HepG2 (cell line): ENCODE results near the gene CHCHD3. TPM values are rescaled to one million over a fixed set of nuclear protein-coding genes. Genes with fewer than 3 reads are reported as not detected.

ENCODE experiments used
- ATAC-seq: fragments of 200-7000 bp; cut with Tn5 transposase; 3 replicates; pipeline ENCODE4 v1.9.1; 2020; ENCODE audit warnings: mild to moderate bottlenecking, moderate library complexity
- BruUV-seq: library from RNA; stranded (reverse); fragments of 400-500 nt; replicated peaks from 2 replicates; lab custom pipeline; 2021; lab: Mats Ljungman, UMichigan
- CTCF ChIA-PET: fragments of 300-600 bp; formaldehyde crosslinking; extraction: SDS; loops from one replicate; lab custom pipeline; 2021; ENCODE audit warnings: low total read pairs, inconsistent platforms, low intra/inter-chr PET ratio; lab: Yijun Ruan, JAX
- POLR2A ChIA-PET: fragments of 350-600 bp; sonication (Branson Sonifier 250); formaldehyde crosslinking; loops from one replicate; lab custom pipeline; 2020; ENCODE audit warnings: antibody characterized with exemption, inconsistent platforms; lab: Yijun Ruan, JAX
- DNase-seq: peaks from one replicate; pipeline ENCODE4 v3.0.0-alpha.2; 2015; ENCODE audit warnings: low spot score
- FAIRE-seq: peaks from 3 replicates; lab custom pipeline; 2011; peaks lifted over from hg19 to GRCh38; lab: Jason Lieb, UNC
- H2AFZ ChIP-seq: one replicate; pipeline ENCODE4 v1.6.1; 2011; ENCODE audit warnings: low read length, inconsistent platforms
- H3K27ac ChIP-seq: fragments of 300-600 bp; 3 replicates; pipeline ENCODE4 v1.8.0; 2011; ENCODE audit warnings: mixed run types, mild to moderate bottlenecking, mixed read lengths, low read length, inconsistent platforms; ENCODE audit not compliant: insufficient read depth; ENCODE audit errors: extremely low read length
- H3K27me3 ChIP-seq, 2 experiments: fragments of 200-600 bp in 1 of 2; 2 replicates in 1 of 2; 3 replicates in 1 of 2; pipeline versions ENCODE4 v1.6.0 to v1.8.0; 2011; ENCODE audit warnings: low read length in 2 of 2, mild to moderate bottlenecking in 2 of 2, moderate library complexity in 2 of 2, inconsistent platforms in 1 of 2; ENCODE audit not compliant: insufficient read depth in 2 of 2, control insufficient read depth in 1 of 2
- H3K36me3 ChIP-seq, 2 experiments: fragments of 200-600 bp in 1 of 2; replicated peaks in 1 of 2; 2 replicates in 1 of 2; 3 replicates in 1 of 2; pipeline versions ENCODE4 v1.5.1 to v1.8.0; 2011; ENCODE audit warnings: low read length in 2 of 2, inconsistent platforms in 1 of 2; ENCODE audit not compliant: insufficient read depth in 2 of 2, control insufficient read depth in 1 of 2
- H3K4me1 ChIP-seq: 2 replicates; pipeline ENCODE4 v1.5.1; 2012; ENCODE audit warnings: low read length, inconsistent platforms; ENCODE audit not compliant: insufficient read depth
- H3K4me2 ChIP-seq: 2 replicates; pipeline ENCODE4 v1.6.0; 2011; ENCODE audit warnings: low read depth, low read length, inconsistent platforms
- H3K4me3 ChIP-seq, 3 experiments: fragments of 200-600 bp in 1 of 3; sonication (generic), shearing (Covaris generic) in 1 of 3; replicated peaks in 1 of 3; 2 replicates each; pipeline ENCODE4 v1.5.1; 2011 to 2016; ENCODE audit warnings: low read length in 3 of 3, inconsistent platforms in 2 of 3, low read depth in 2 of 3, mild to moderate bottlenecking in 2 of 3, control low read depth in 1 of 3, mixed read lengths in 1 of 3; ENCODE audit not compliant: insufficient read depth in 1 of 3
- H3K79me2 ChIP-seq: one replicate; pipeline ENCODE4 v1.6.1; 2011; ENCODE audit warnings: low read length, inconsistent platforms; ENCODE audit not compliant: insufficient read depth
- H3K9ac ChIP-seq: 2 replicates; pipeline ENCODE4 v1.6.0; 2011; ENCODE audit warnings: mild to moderate bottlenecking, low read depth, low read length, inconsistent platforms; ENCODE audit not compliant: insufficient read depth
- H3K9me3 ChIP-seq: 2 replicates; pipeline ENCODE4 v1.5.1; 2012; ENCODE audit warnings: mild to moderate bottlenecking, low read length
- H4K20me1 ChIP-seq: 2 replicates; pipeline ENCODE4 v1.6.0; 2011; ENCODE audit warnings: inconsistent platforms, mild to moderate bottlenecking, low read length, moderate library complexity; ENCODE audit not compliant: insufficient read depth
- ARNTL ChIP-seq: sonication (generic); formaldehyde crosslinking; IDR thresholded peaks from 2 replicates; pipeline ENCODE4 v1.4.0; 2020; ENCODE audit warnings: mild to moderate bottlenecking, missing genetic modification reagents
- ATF2 ChIP-seq: sonication (generic); formaldehyde crosslinking; IDR thresholded peaks from 2 replicates; pipeline ENCODE4 v1.4.0; 2020; ENCODE audit warnings: missing genetic modification reagents
- BRD4 ChIP-seq: sonication (generic); formaldehyde crosslinking; IDR thresholded peaks from 2 replicates; pipeline ENCODE4 v1.4.0; 2020; ENCODE audit warnings: missing genetic modification reagents
- E2F1 ChIP-seq: sonication (generic); formaldehyde crosslinking; IDR thresholded peaks from 2 replicates; pipeline ENCODE4 v1.5.0; 2020; ENCODE audit warnings: missing genetic modification reagents
- ETS1 ChIP-seq: sonication (generic); formaldehyde crosslinking; IDR thresholded peaks from 2 replicates; pipeline ENCODE4 v1.4.0; 2020; ENCODE audit warnings: missing genetic modification reagents
- FOXJ3 ChIP-seq: sonication (generic); formaldehyde crosslinking; IDR thresholded peaks from 2 replicates; pipeline ENCODE4 v1.4.0; 2020; ENCODE audit warnings: missing genetic modification reagents, mild to moderate bottlenecking, borderline replicate concordance
- GTF3A ChIP-seq: sonication (generic); formaldehyde crosslinking; conservative IDR thresholded peaks from 2 replicates; pipeline ENCODE4 v1.4.0; 2020; ENCODE audit warnings: mild to moderate bottlenecking, missing genetic modification reagents
- MTA3 ChIP-seq: sonication (generic); formaldehyde crosslinking; IDR thresholded peaks from 2 replicates; pipeline ENCODE4 v1.4.0; 2020; ENCODE audit warnings: missing genetic modification reagents
- NFE2L1 ChIP-seq: sonication (generic); formaldehyde crosslinking; IDR thresholded peaks from 2 replicates; pipeline ENCODE4 v1.4.0; 2020; ENCODE audit warnings: missing genetic modification reagents, mild to moderate bottlenecking, borderline replicate concordance
- PTBP1 ChIP-seq: fragments of 200-400 bp; formaldehyde crosslinking; IDR thresholded peaks from 2 replicates; pipeline ENCODE4 v1.6.1; 2018; ENCODE audit warnings: low read length, low read depth; ENCODE audit not compliant: poor library complexity, severe bottlenecking
- REL ChIP-seq: sonication (generic); formaldehyde crosslinking; conservative IDR thresholded peaks from 2 replicates; pipeline ENCODE4 v1.8.0; 2022; ENCODE audit warnings: mild to moderate bottlenecking, missing genetic modification reagents, moderate library complexity
- SOX13 ChIP-seq, 3 experiments: fragments of 450-650 bp in 1 of 3; sonication (generic) in 1 of 3; formaldehyde crosslinking in 1 of 3; IDR thresholded peaks in 2 of 3; conservative IDR thresholded peaks in 1 of 3; 2 replicates each; pipeline versions ENCODE4 v1.5.0 to v1.6.1; 2016 to 2020; ENCODE audit warnings: antibody characterized with exemption in 1 of 3, mild to moderate bottlenecking in 1 of 3, missing compliant biosample characterization in 1 of 3, missing genetic modification reagents in 1 of 3, moderate library complexity in 1 of 3
- SP5 ChIP-seq: IDR thresholded peaks from 2 replicates; pipeline ENCODE4 v1.6.1; 2016; ENCODE audit warnings: low read depth, borderline replicate concordance
- TP53 ChIP-seq: sonication (generic); formaldehyde crosslinking; conservative IDR thresholded peaks from 2 replicates; pipeline ENCODE4 v1.4.0; 2020; ENCODE audit warnings: missing genetic modification reagents
- ZNF562 ChIP-seq: sonication (generic); formaldehyde crosslinking; IDR thresholded peaks from 2 replicates; pipeline ENCODE4 v1.8.0; 2022; ENCODE audit warnings: missing genetic modification reagents, borderline replicate concordance
- ZNF576 ChIP-seq: sonication (generic); formaldehyde crosslinking; IDR thresholded peaks from 2 replicates; pipeline ENCODE4 v1.4.0; 2020; ENCODE audit warnings: mild to moderate bottlenecking, missing genetic modification reagents
- ZNF776 ChIP-seq: sonication (generic); formaldehyde crosslinking; IDR thresholded peaks from 2 replicates; pipeline ENCODE4 v1.4.0; 2020; ENCODE audit warnings: mild to moderate bottlenecking, missing genetic modification reagents
- WGBS: methylation state at CpG from one replicate; pipeline ENCODE4 v1.1.6; 2017; ENCODE audit warnings: low lambda C conversion rate; 5-methylcytosine and 5-hydroxymethylcytosine counted together
- in situ Hi-C: cut with HindIII; loops from 2 replicates; pipeline ENCODE4 v1.10.0; 2017; ENCODE audit warnings: low pct_unique_long_range_greater_than_20kb; ENCODE audit not compliant: extremely low pct_ligation_motif_present
- intact Hi-C: fragments of 100-400 bp; cut with micrococcal nuclease; formaldehyde crosslinking; loops from one replicate; pipeline ENCODE4 v1.10.0; 2022; ENCODE audit not compliant: unreplicated experiment
- polyA plus RNA-seq, 8 experiments: library from polyadenylated mRNA; depleted of rRNA in 3 of 8; stranded (reverse) in 7 of 8; unstranded in 1 of 8; fragments of >200 nt; fragmentation: Illumina TruSeq in 4 of 8; extraction: Trizol in 4 of 8; gene quantifications; 2 replicates each; pipeline versions ENCODE4 v1.2.1 to v1.2.3, GENCODE V29; 2011 to 2016; ENCODE audit warnings: low read depth in 4 of 8, missing spikeins in 1 of 8, mixed read lengths in 1 of 8; ENCODE audit not compliant: insufficient read depth in 1 of 8
- total RNA-seq, 5 experiments: library from RNA; depleted of rRNA; stranded (reverse); fragments of >200 nt; fragmentation: Illumina TruSeq; extraction: Trizol; gene quantifications; 2 replicates each; pipeline ENCODE4 v1.2.3, GENCODE V29; 2016; ENCODE audit warnings: low read depth in 1 of 5

The CHCHD3 gene
- total and polyA plus RNA-seq, 2 of the 13 experiments (the other 11 are each of a cell fraction or from before 2014, with no cell fraction given), result 32.7 to 86.8 TPM

- Histone ChIP-seq H3K27ac (no peak overlapping the region), H3K4me3 (no peak overlapping the region), H3K9ac (no peak overlapping the region), H3K9me3 (no peaks in the 10 kb centered on the region), H3K36me3 (no peaks in the 10 kb centered on the region), H3K4me2 (no peak overlapping the region), H4K20me1 (no peaks in the 10 kb centered on the region), H2AFZ (no peak overlapping the region), H3K4me1 (no peaks in the 10 kb centered on the region), H3K79me2 (no peaks in the 10 kb centered on the region), H3K27me3 (peaks cover 0 to 31% of the 10 kb centered on the region in 2 experiments; a peak in 2 of 5 replicates)
- no TSS peak for BruUV-seq
- no peak for ATAC-seq
- DNase-seq, result no peak
- 19% methylated on average over 5 of the region's 5 CpGs for WGBS
- TF ChIP-seq TP53 (CRISPR knock-in tag) (no peak), BRD4 (no peak), ZNF576 (CRISPR knock-in tag) (no peak), NFE2L1 (CRISPR knock-in tag) (no peak), ZNF562 (CRISPR knock-in tag) (no peak), E2F1 (CRISPR knock-in tag) (no peak), ATF2 (CRISPR knock-in tag) (no peak), FOXJ3 (no peak), GTF3A (CRISPR knock-in tag) (no peak), SOX13 (IDR thresholded peaks at IDR 0.05) (no peak), SOX13 (CRISPR knock-in tag; conservative IDR thresholded peaks at IDR 0.05 in 1 of 2, IDR thresholded peaks at IDR 0.05 in 1 of 2) (no peak), ZNF776 (CRISPR knock-in tag) (no peak), ETS1 (CRISPR knock-in tag) (no peak), SP5 (CRISPR knock-in tag) (no peak), MTA3 (no peak), PTBP1 (no peak), REL (CRISPR knock-in tag) (no peak), ARNTL (no peak)
- CTCF ChIA-PET, result no interaction called here
- FAIRE-seq, result no peak
- in situ Hi-C loops, result no loop called here
- intact Hi-C loops, result no loop called here
- POLR2A ChIA-PET, result no interaction called here
Observed at GRCh38 chr7:133118261-133118660, 36.4 kb upstream of the CHCHD3 start.
